Lung microvascular endothelial cell (primary cell): Measurements from ENCODE around the gene TMEM250. TPM values are rescaled to one million over a fixed set of nuclear protein-coding genes. Genes with fewer than 3 reads are reported as not detected.
A peak's percentile ranks its signal among the peaks of the same experiment; 100 is the strongest.
"Not testable (repeated sequence)": the region's sequence is repeated elsewhere in the genome, so short reads cannot be mapped to it uniquely, and the experiment has no call there.

Source experiments
- DNase-seq, 2 donors: peaks; one replicate each; pipeline versions ENCODE4 v3.0.0 to v3.0.0-alpha.2; 2010; ENCODE audit warnings: low read depth in 2 of 2
- total RNA-seq: library from RNA; depleted of rRNA; stranded (reverse); fragments of >200 nt; gene quantifications from 2 replicates; pipeline ENCODE4 v1.2.1, GENCODE V29; 2014

The TMEM250 gene, protein sequence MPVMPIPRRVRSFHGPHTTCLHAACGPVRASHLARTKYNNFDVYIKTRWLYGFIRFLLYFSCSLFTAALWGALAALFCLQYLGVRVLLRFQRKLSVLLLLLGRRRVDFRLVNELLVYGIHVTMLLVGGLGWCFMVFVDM
- 34.0 and 44.4 TPM in 2 replicates for total RNA-seq

DNA sequence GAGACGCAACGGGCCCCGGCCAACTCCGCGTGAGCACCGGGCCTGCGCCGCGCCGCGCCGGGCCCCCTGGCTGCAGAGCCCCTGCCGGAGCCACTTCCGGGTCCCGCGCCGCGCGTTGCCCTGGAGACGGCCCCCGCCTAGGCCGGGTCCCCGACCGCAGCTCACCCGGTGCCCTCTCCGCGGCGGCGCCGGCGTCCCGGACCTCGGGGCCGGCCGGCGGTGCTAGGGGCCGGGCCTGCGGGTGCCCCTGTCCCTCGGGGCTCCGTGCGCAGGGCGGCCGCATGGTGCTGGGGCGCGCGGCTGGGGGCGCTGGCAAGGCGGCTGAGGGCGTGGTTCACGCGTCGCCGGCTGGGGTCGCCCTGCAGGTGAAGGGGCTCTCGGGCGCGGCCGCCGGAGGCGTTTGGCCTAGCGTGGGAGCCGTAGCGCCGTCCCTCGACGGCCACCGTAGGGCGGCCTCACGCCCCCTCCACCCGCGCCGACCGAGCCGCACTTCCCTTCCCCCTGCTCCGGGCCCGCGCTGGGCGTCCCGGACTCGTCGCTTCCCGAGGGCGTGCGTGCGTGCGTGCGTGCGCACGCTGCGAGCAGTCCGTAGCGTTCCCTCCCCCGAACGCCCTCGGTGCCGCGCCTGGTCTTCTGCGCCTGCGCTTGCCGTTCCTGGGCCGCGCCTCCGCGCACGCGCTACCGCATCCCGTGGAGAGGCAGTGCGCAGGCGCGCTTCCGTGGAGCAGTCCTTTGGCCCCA, at the start of gene TMEM250:
Gene TMEM250 (minus strand): TSS at position 556 of the 741 bp plus-strand sequence. CDS start 1,975 bp downstream, outside the sequence.
- peak; percentile 97 to 99 for DNase-seq

DNA sequence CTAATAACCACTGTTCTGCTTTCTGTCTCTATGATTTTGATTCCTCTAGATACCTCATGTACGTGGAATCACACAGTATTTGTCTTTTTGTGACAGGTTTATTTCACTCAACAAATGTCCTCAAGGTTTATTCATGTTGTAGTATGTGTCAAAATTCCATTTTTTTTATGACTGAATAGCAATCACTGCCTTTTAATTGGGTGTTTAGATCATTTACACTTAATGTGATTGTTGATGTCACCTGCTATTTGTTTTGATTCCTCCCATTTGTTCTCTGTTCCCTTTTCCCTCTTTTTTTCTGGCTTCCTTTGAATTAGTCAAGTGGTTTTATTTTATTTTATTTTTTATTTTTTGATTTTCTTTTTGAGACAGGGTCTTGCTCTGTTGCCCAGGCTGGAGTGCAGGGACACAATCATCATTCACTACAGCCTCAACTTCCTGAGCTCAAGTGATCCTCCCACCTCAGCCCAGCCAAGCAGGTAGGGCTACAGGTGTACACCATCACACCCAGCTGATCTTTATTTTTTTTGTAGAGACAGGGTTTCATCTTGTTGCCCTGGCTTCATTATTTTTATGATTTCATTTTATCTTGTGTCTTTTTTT, 44.7 kb upstream of the TMEM250 start:
- no peak for DNase-seq

DNA sequence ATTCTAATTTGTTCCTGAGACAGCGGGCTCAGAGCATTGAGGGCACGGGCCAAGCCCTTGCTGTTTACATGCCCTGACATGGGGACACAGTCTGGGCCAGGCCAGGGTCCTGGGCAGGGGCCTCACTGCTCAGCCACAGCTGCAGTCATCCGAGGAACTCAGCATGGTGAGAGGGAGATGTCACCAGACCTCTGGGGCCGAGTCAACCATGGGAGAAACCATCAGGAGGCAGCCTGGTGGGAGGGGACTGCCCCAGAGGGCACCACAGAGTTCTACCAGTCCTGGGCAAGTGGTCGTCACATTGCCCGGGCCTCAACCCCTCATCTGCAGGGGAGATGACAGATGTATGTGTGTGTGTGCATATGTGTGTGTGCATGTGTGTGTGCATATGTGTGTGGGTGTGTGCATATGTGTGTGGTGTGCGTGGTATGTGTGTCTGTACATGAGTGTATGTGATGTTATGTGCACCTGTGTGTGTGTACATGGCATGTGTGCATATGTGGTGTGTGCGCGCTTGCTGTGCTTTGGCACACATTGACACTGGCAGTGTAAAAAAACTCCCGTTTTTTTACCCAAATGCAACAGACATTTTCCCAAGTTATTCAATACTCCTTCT, 42.4 kb upstream of the TMEM250 start:
- no peak for DNase-seq

DNA sequence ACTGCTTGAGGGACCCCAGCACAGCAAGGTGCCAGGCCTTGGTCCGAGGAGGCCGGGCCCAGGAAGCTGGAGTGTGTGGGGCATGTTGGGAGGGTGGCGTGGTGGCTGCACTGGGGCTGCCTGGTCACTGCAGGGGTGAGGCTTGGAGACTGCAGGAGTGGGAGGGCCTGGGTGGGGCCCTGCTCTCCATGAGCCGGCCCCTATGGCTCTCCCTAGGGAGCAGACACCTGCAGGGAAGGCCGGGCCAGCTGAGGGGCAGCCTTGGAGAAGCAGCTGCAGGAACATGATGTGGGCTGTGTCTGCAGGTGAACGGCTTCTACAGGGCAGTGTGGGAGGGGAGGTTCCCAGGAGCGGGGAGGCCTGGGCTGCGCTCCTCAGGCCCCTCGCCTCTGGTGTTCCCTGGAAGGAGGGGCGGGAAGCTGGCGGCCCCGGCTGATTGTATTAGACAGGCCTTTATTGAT, 41.7 kb upstream of the TMEM250 start:
- DNase-seq: no peak

DNA sequence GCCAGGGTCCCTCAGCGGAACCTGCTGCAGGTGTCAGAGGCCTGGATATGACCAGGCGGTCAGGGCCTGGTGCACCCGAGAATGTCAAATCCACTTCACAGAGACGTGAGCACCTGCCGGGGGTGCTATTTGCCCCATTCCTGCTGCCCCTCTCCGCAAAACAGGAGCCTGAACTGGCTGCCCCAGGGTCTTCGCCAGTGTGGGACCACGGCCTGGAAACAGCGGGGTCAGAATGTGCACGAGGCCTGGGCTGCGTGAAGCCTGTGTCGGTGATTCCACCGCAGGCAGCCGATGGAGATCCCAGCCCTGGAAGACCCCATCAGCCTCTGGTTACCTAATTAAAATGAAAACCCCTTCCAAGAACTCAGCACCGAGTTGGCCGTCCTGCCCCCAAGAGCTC, 41.2 kb upstream of the TMEM250 start:
- DNase-seq: no peak

DNA sequence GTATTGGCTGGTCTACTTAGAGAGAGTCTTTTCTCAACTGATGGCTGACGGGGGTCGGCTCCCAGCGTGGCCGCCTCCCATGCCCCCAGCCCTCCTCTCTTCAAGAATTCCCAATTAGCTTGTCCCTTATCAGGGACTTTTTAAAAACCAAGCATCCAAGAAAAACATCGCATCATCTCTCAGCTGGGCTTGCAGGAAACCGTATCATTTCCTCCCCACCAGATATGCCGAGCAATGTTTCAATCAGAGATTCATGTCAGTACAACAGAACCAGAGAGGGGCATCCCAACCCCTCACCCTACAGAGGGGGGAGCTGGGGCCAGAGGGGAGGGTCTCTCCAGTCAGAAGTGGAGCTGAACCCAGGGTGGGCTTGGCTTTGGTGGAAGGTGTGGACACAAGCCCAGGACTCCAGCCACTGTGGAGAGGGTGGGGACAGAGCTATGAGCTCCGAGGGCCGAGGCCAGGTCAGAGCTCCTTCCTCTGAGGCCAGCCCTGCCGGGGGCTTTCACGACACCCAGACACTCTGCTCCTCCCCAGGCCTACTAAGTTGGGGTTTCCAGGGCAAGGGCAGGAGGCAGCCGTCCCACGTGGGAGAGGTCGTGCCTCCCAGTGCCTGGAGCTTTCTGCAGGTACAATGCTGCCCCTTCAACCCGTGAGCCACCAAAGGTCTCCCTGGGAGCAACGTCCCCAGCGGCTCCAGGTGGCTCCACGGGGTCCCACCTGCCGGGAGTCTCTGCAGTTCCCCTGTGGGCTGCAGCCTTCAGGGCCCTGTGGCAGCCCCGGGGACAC, 39.0 kb upstream of the TMEM250 start:
- peak; percentile 63 to 82 for DNase-seq

DNA sequence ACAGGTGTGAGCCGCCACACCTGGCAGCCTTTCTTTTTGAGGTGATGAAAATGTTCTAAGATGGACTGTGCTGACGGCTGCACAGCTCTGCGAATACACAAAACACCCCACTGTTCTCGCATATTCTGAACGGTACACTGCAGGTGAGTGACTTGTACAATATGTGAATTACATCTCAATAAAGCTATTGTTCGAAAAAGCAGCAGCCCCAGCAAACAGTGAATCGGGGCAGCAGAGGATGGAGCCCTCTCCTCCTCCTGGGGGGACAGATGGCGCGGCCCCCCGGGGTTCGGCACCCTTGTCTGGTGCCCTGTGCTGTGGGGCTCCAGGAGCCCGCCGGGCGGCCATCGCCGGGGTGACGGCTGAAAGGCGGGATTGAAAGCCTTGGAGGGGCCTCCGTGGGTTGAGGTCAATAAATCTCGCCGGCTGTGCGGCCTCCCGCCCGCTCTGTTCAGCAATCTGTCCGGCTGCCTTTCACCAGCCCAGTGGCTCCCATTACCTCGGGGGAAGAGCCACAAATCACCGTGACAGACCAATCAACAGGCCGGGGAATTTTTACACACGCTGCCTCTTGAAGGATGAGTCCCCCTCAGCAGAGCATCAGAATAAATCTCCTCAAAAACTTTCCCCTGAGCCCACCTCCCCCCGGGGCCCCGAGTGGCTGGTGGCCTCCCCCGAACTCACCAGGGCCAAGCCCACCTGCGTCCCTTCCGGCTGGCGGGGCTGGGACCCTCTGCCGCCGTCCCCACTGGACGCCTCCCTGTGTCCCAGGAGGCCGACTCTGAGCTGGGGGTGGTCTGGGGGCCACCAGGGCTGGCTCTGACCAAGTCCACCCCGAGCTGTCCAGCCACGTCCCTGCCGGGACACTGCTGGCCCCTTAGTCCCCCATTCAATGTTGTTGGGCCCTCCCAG, 37.8 kb upstream of the TMEM250 start:
- DNase-seq: no peak

DNA sequence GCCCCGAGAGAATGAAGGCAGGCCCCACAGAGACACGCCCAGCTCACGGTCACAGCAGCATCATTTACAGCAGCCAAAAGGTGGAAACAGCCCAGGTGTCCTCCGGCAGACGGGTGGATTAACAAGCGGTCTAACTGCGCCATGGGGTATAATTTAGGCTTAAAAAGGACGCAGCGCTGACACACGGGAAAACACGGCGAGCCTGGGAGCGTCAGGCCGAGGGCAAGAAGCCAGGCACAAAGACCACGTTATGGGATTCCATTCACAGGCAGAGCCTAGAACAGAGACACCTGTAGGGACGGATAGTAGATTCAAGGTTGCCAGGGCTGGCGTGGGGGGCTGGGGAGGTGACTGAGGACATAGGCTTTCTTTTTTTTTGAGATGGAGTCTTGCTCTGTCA, 36.9 kb upstream of the TMEM250 start:
- DNase-seq: no peak

DNA sequence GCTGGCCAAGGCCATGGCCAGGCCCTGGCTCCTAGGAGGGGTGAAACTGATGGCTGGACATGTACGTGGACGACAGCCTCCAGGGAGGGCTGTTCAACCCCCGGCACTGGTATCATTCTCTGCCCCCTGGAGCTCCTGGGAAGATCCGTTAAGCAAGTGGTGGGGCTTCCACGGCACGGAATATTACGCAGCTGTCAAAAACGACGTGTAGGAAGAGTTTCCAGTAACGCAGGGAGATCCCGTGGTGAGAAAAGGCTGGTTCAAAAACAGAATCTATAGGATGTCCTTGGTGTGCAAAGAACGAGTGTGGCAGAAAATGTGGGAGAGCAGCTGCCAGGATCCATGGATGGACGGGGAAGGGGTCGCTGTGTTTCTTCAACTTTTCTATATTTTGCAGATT, 36.3 kb upstream of the TMEM250 start:
- no peak for DNase-seq

DNA sequence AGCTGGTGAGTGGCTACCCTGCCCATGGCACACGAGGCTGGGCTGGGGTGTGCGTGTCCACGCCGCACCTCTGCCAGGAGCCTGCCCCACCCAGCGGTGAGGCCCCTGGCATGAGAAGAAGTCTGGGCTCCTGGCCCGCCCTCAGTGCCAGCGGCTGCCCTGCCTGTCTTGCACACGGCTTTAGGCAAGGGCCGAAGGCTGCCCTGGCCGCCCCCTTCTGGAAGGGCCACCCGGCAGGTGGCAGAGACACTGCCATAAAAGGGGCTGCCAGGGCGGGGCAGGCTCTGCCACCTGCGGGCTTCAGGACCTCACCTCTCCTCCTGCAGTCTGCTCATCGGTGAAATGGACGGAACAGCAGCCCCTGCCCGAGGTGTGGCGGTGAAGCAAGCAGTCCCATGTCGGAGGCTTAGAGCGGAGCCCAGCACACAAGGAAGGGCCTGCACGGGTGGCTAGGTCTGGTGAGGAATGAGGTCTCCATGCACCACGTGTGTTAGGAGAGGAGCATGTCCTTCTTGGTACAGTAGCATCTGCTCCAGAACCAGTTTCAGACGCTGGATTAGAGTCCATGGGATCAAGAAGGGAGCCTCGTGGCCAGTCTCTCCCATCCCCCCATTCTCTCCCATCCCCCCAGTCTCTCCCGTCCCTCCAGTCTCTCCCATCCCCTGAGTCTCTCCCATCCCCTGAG, 34.8 kb upstream of the TMEM250 start:
- DNase-seq: no peak

DNA sequence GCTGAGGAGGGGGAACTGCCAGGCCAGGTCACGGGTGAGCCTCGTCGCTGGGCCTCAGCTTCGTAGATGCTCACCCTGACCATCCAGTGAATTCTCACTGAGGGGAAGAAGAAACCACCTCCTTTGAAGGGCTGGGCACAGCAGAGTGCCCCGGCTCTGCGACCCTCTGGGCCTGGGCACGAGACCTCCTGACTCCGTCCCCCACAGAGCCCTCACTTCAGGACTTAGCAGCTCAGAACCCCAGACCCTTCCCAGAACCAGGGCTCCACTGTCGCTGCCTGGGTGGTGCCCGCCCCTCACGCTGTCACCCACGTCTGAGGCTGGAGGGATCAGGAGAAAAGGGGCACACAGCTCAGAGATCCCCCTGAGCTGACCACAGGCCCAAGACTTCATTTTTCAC, 34.3 kb upstream of the TMEM250 start:
- DNase-seq: no peak

DNA sequence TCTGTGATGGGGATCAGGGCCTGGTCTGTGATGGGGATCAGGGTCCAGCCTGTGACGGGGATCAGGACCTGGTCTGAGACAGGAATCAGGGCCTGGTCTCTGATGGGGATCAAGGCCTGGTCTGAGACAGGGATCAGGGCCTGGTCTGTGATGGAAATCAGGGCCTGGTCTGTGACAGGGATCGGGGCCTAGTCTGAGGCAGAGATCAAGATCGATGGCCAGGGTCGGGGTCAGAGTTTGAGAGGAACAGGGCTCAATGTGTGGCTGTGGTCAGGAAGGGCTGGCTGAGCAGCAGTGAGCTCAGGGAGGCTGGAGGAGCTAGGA, 33.8 kb upstream of the TMEM250 start:
- DNase-seq: no peak

DNA sequence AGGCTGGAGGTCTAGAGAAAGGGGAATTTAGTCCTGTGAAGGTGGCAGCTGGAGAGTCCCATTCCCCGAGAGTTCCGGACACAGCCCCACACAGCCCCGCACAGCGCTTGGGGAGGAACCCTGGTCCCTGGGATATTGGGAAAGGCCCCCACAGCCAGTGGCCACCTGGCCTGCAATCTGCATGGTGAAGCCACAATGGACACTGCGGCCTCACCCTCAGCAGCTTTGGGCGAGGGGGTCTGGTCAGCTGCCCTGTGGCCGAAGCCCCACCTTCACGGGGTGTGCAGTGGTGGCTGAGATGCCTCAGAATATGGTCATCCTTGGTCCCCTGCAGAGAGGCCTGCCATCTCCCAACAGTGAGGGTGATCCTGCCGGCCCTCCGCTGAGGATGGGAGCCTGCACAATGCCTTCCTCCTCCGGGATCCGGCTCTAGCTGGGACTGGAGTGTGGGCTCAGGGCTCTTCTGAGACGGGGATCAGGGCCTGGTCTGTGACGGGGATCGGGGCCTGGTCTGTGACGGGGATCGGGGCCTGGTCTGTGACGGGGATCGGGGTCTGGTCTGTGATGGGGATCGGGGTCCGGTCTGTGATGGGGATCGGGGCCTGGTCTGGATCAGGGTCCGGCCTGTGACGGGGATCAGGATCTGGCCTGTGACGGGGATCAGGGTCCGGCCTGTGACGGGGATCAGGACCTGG, 33.3 kb upstream of the TMEM250 start:
- no peak for DNase-seq

DNA sequence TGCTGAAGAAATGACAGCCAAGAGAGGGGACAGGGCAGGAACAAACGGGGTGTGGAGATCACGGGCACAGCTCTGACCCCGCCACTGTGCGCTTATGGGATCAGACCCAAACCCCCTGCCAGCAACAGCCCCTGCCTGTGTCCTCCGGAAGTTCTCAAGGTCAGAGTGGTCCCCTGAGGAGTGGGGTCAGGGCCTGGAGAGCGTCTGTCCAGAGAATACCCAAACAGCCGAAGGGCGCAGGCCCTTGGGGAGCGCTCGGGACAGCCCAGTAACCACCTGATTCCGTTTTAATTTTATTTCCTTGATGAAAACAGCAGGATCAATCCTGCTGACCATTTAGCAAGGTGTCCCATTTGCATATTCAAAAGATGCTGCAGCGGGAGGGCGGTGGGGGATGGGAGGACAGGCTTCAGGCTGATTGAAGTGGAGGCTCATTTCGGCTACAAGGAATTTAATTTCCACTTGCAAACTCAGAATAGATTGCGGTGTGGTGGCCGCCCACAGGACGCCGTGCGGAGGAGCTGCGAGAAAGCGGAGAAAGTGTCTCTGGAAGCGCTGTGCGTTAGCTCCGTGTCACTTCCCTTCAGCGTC, 32.6 kb upstream of the TMEM250 start:
- no peak for DNase-seq

DNA sequence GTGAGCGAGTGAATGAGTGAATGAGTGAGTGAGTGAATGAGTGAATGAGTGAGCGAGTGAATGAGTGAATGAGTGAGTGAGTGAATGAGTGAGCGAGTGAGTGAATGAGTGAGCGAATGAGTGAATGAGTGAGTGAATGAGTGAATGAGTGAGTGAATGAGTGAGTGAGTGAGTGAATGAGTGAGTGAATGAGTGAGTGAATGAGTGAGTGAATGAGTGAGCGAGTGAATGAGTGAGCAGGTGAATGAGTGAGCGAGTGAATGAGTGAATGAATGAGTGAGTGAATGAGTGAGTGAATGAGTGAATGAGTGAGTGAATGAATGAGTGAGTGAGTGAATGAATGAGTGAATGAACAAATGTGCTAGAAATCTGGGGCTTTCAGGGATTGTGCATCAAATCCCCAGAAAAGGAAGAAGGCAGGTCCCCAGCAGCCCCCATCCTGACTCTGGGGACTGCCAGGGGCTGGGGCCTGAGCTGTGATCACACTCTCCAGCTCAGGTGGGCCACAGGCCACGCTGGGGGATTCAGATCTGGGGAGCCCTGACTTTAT, 32.1 kb upstream of the TMEM250 start:
- not testable (repeated sequence) for DNase-seq

DNA sequence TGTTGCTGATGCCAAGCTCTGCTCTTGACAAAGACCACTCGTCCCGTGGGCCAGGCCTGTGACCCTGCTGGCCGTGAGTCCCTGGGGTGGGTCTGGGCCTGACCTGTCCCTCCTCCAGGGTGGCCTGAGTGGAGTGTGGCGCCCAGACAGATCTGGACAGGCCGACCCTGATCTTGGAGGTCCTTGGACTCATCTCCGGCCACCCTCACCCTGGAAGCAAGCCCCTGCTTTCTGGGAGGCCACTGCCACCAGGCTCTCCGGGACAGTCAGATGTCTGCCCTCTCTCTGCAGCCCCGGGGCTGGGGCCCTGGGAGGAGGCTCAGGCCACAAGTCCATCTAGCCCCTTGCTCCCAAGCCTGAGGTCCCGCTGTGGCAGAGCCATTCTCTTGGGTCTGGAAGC, 31.2 kb upstream of the TMEM250 start:
- DNase-seq: no peak

DNA sequence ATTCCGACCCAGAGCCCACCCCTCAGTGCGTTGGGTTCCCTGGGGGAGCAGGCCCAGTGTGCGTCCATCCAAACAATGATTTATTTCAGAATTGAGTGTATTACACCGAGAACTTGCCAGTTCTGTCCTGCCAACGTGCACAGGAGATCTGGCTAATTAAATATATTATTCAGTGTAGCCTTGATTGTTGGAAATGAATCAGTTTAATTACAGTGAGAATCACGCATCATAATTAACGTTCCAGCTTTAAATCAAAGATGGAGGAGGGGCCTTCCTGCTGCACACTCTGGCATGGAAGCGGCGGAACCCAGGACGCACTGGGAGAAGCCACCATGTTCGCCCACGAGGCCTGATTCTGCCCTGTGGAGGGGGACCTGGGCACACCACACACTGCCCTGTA, 30.7 kb upstream of the TMEM250 start:
- DNase-seq: no peak

DNA sequence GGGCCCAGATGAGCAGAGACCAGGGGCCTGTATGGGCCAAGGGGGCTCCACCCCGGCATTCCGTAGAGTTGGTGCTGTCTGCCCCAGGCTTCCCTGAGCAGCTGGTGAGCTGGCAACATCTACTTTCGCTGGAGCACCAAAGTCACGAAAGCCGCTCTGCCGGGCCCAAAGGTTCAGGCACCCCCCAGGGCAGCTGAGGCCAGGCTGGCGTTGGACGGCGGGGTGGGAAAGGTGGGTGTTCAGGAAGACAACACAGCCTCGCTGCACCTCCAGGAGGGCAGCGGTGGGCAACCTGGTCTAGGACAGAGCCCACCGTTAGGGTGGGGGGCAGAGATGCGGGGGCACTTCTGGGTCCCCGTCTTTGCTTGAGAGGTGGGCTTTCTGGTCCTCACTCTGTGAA, 30.1 kb upstream of the TMEM250 start:
- DNase-seq: no peak
